Spleen (tissue), 11 donors: Measurements from ENCODE around the gene OR10G7. TPM values are rescaled to one million over a fixed set of nuclear protein-coding genes. Genes with fewer than 3 reads are reported as not detected.

Source experiments
- DNase-seq: peaks from one replicate; pipeline ENCODE4 v3.0.0-alpha.2; 2020
- H3K27ac ChIP-seq, 8 donors: fragments of 200-600 bp; sonication (generic) in 7 of 8; 1 replicate in 4 of 8; 2 replicates in 4 of 8; pipeline versions ENCODE4 v1.5.0 to v1.8.0; 2016 to 2021; ENCODE audit warnings: inconsistent platforms in 4 of 8, mild to moderate bottlenecking in 4 of 8, moderate library complexity in 1 of 8
- H3K27me3 ChIP-seq, 7 donors: fragments of 200-600 bp; sonication (generic) in 6 of 7; replicated peaks in 1 of 7; 1 replicate in 4 of 7; 2 replicates in 3 of 7; pipeline versions ENCODE4 v1.5.0 to v1.8.0; 2016 to 2021; ENCODE audit warnings: inconsistent platforms in 3 of 7, mild to moderate bottlenecking in 1 of 7
- H3K36me3 ChIP-seq, 6 donors: fragments of 200-600 bp; sonication (generic) in 5 of 6; 1 replicate in 4 of 6; 2 replicates in 2 of 6; pipeline versions ENCODE4 v1.5.0 to v1.8.0; 2016 to 2021; ENCODE audit warnings: inconsistent platforms in 2 of 6
- H3K4me1 ChIP-seq, 6 donors: fragments of 200-600 bp; sonication (generic) in 5 of 6; 1 replicate in 3 of 6; 2 replicates in 3 of 6; pipeline versions ENCODE4 v1.5.0 to v1.8.0; 2016 to 2021; ENCODE audit warnings: inconsistent platforms in 3 of 6
- H3K4me3 ChIP-seq, 8 donors: fragments of 200-600 bp; sonication (generic) in 7 of 8; 1 replicate in 4 of 8; 2 replicates in 4 of 8; pipeline versions ENCODE4 v1.5.0 to v1.8.0; 2016 to 2021; ENCODE audit warnings: inconsistent platforms in 4 of 8, mild to moderate bottlenecking in 4 of 8, moderate library complexity in 2 of 8
- H3K9me3 ChIP-seq, 8 donors: fragments of 200-600 bp; sonication (generic) in 7 of 8; 1 replicate in 4 of 8; 2 replicates in 4 of 8; pipeline versions ENCODE4 v1.5.0 to v1.8.0; 2016 to 2021; ENCODE audit warnings: inconsistent platforms in 4 of 8
- CTCF ChIP-seq, 11 experiments: fragments of 200-600 bp in 7 of 11; fragments of 450-650 bp in 4 of 11; sonication (generic) in 4 of 11; IDR thresholded peaks in 8 of 11; conservative IDR thresholded peaks in 3 of 11; 1 replicate in 7 of 11; 2 replicates in 4 of 11; pipeline versions ENCODE4 v1.4.0 to v1.8.0; 2016 to 2021; ENCODE audit warnings: antibody characterized with exemption in 11 of 11, inconsistent platforms in 4 of 11, mild to moderate bottlenecking in 1 of 11
- POLR2A ChIP-seq, 3 donors: fragments of 450-650 bp; IDR thresholded peaks; one replicate each; pipeline ENCODE4 v1.5.1; 2017; ENCODE audit warnings: antibody characterized with exemption in 3 of 3, mild to moderate bottlenecking in 1 of 3
- POLR2AphosphoS5 ChIP-seq, 3 donors: sonication (generic); formaldehyde crosslinking; IDR thresholded peaks; one replicate each; pipeline ENCODE4 v1.5.1; 2017; ENCODE audit warnings: antibody characterized with exemption in 3 of 3
- WGBS, 5 donors: extraction: QIAGEN DNeasy Blood & Tissue Kit in 3 of 5; methylation state at CpG; one replicate each; pipeline versions ENCODE4 v1.1.5 to v1.1.7; 2013 to 2018; 5-methylcytosine and 5-hydroxymethylcytosine counted together
- intact Hi-C: fragments of 100-400 bp; cut with DNase I; formaldehyde crosslinking; loops from one replicate; pipeline ENCODE4 v1.15.0; 2023; ENCODE audit warnings: low total_unique reads
- polyA plus RNA-seq, 3 donors: library from polyadenylated mRNA; stranded (reverse); fragments of 200-250 nt; gene quantifications; one replicate each; pipeline ENCODE4 v1.2.1, GENCODE V29; 2013
- total RNA-seq, 7 donors: library from RNA; depleted of rRNA in 3 of 7; stranded (reverse); fragments of >200 nt in 3 of 7; fragmentation: NEBNext Ultra II Directional in 4 of 7; extraction: Animal tissue kit (Norgen Biotek cat#: 25700) in 4 of 7; gene quantifications; one replicate each; pipeline versions ENCODE4 v1.1.0 to v1.2.1, GENCODE V29; 2016 to 2021
- donor health status: healthy with polysubstance abuse.
- donor health status: DM: no; HTN: no; CAD: no; lungs with moderate emphysema.
- donor health status: DM: no; HTN: no; CAD: no.
- donor health status: Bipolar disorder and iron deficiency.
- donor health status: healthy.
- donor health status: DM: no; HTN: no; CAD: no.
- donor health status: DM: yes; HTN: yes; CAD: no.

The OR10G7 gene
- total and polyA plus RNA-seq, 10 donors = not detected

- Histone ChIP-seq H3K9me3 (no peaks in the 10 kb centered on the region), H3K4me1 (peaks cover 0 to 41% (median 31%) of the 10 kb centered on the region in 6 donors), H3K4me3 (no peak overlapping the region), H3K27ac (no peak overlapping the region), H3K36me3 (no peaks in the 10 kb centered on the region), H3K27me3 (peaks cover 0 to 38% (median 8%) of the 10 kb centered on the region in 7 donors)
- no peak for TF ChIP-seq POLR2AphosphoS5 (IDR thresholded peaks at IDR 0.05)
- TF ChIP-seq CTCF (IDR thresholded peaks at IDR 0.05 in 8 of 11, conservative IDR thresholded peaks at IDR 0.05 in 3 of 11) = no peak
- TF ChIP-seq POLR2A (IDR thresholded peaks at IDR 0.05) = no peak
- DNase-seq = peak; percentile 74
- intact Hi-C loops = no loop called here
- WGBS, 5 donors = 89 to 96% (median 91%) methylated on average over 5 of the region's 5 CpGs
Observed at GRCh38 chr11:124074554-124074953, 33.4 kb upstream of the OR10G7 start.

- H3K27me3 ChIP-seq = peaks cover 0 to 43% (median 8%) of the 10 kb centered on the region in 7 donors
- WGBS, 5 donors = 89 to 93% (median 93%) methylated on average over 8 of the region's 8 CpGs
- H3K27ac ChIP-seq = no peak overlapping the region
- TF ChIP-seq POLR2AphosphoS5 (IDR thresholded peaks at IDR 0.05) (no peak), POLR2A (IDR thresholded peaks at IDR 0.05) (no peak), CTCF (IDR thresholded peaks at IDR 0.05 in 8 of 11, conservative IDR thresholded peaks at IDR 0.05 in 3 of 11) (no peak)
- DNase-seq = no peak
- no peaks in the 10 kb centered on the region for H3K9me3 ChIP-seq
- intact Hi-C loops = no loop called here
- H3K4me3 ChIP-seq = no peak overlapping the region
- peaks cover 0 to 48% (median 33%) of the 10 kb centered on the region in 6 donors for H3K4me1 ChIP-seq
- H3K36me3 ChIP-seq = no peaks in the 10 kb centered on the region
Observed at GRCh38 chr11:124072147-124072546, 31.0 kb upstream of the OR10G7 start.

GRCh38 chr11:124071623-124071948, 30.5 kb upstream of the OR10G7 start:
- no peak for DNase-seq

More at GRCh38 chr11:124071623-124071948, 30.5 kb upstream of the OR10G7 start:
- H3K27ac ChIP-seq = no peak overlapping the region
- peaks cover 0 to 42% (median 8%) of the 10 kb centered on the region in 7 donors for H3K27me3 ChIP-seq
- intact Hi-C loops = no loop called here
- no peak overlapping the region for H3K4me3 ChIP-seq
- H3K9me3 ChIP-seq = no peaks in the 10 kb centered on the region
- peaks cover 0 to 43% (median 31%) of the 10 kb centered on the region in 6 donors for H3K4me1 ChIP-seq
- H3K36me3 ChIP-seq = no peaks in the 10 kb centered on the region
- TF ChIP-seq POLR2A (IDR thresholded peaks at IDR 0.05) (no peak), CTCF (IDR thresholded peaks at IDR 0.05 in 8 of 11, conservative IDR thresholded peaks at IDR 0.05 in 3 of 11) (peak in 1 of 11 experiments; percentile 13)
- 73 to 89% (median 84%) methylated on average over 4 of the region's 4 CpGs for WGBS, 5 donors
